GM12878 (cell line): ENCODE data around the gene C20orf144. TPM values are rescaled to one million over a fixed set of nuclear protein-coding genes. Genes with fewer than 3 reads are reported as not detected.

Experiments used
- ATAC-seq: fragments of 200-7000 bp; cut with Tn5 transposase; 3 replicates; pipeline ENCODE4 v1.9.1; 2020; ENCODE audit warnings: mild to moderate bottlenecking, moderate library complexity
- BruUV-seq: library from RNA; stranded (reverse); fragments of 400-500 nt; replicated peaks from 2 replicates; lab custom pipeline; 2021; lab: Mats Ljungman, UMichigan
- CTCF ChIA-PET: fragments of 300-600 bp; sonication (Branson Sonifier 250); formaldehyde crosslinking; extraction: SDS; loops from one replicate; lab custom pipeline; 2021; ENCODE audit warnings: inconsistent platforms; lab: Yijun Ruan, JAX
- POLR2A ChIA-PET: fragments of 350-600 bp; formaldehyde crosslinking; extraction: SDS; loops from one replicate; lab custom pipeline; 2021; ENCODE audit warnings: inconsistent platforms; lab: Charles Lee
- RAD21 ChIA-PET: fragments of 300-600 bp; sonication (Branson Sonifier 250); formaldehyde crosslinking; loops from one replicate; lab custom pipeline; 2023; ENCODE audit warnings: antibody characterized with exemption; ENCODE audit not compliant: unreplicated experiment; lab: Charles Lee
- SMC1A ChIA-PET: fragments of 300-600 bp; sonication (Branson Sonifier 250); formaldehyde crosslinking; loops from one replicate; lab custom pipeline; 2023; ENCODE audit not compliant: unreplicated experiment, uncharacterized antibody; lab: Charles Lee
- DNase-seq: peaks from one replicate; pipeline ENCODE4 v3.0.0-alpha.2; 2011; ENCODE audit warnings: low read depth, low spot score
- FAIRE-seq: peaks from 3 replicates; lab custom pipeline; 2011; peaks lifted over from hg19 to GRCh38; lab: Jason Lieb, UNC
- H2AFZ ChIP-seq: 2 replicates; pipeline ENCODE4 v1.6.0; 2011; ENCODE audit warnings: low read depth, low read length, control low read depth; ENCODE audit not compliant: control insufficient read depth
- H3K27ac ChIP-seq: 2 replicates; pipeline ENCODE4 v1.5.1; 2011; ENCODE audit warnings: control low read depth; ENCODE audit not compliant: control insufficient read depth, insufficient read depth
- H3K27me3 ChIP-seq, 2 experiments: replicated peaks in 1 of 2; 2 replicates each; pipeline versions ENCODE4 v1.6.0 to v1.6.1; 2011; ENCODE audit warnings: low read length in 1 of 2; ENCODE audit not compliant: control insufficient read depth in 2 of 2, insufficient read depth in 2 of 2
- H3K36me3 ChIP-seq, 2 experiments: 2 replicates each; pipeline ENCODE4 v1.5.1; 2011; ENCODE audit warnings: low read length in 1 of 2; ENCODE audit not compliant: control insufficient read depth in 2 of 2, insufficient read depth in 2 of 2
- H3K4me1 ChIP-seq: 2 replicates; pipeline ENCODE4 v1.6.1; 2011; ENCODE audit warnings: mild to moderate bottlenecking, low read length, moderate library complexity, mixed read lengths; ENCODE audit not compliant: control insufficient read depth, insufficient read depth
- H3K4me2 ChIP-seq: 2 replicates; pipeline ENCODE4 v1.6.0; 2011; ENCODE audit warnings: control low read depth; ENCODE audit not compliant: control insufficient read depth, insufficient read depth
- H3K4me3 ChIP-seq: fragments of 200-600 bp; sonication (generic); 2 replicates; pipeline ENCODE4 v1.5.1; 2016
- H3K79me2 ChIP-seq: 2 replicates; pipeline ENCODE4 v1.6.0; 2011; ENCODE audit warnings: low read length; ENCODE audit not compliant: control insufficient read depth, insufficient read depth
- H3K9ac ChIP-seq: 2 replicates; pipeline ENCODE4 v1.8.0; 2011; ENCODE audit warnings: low read length, control low read depth, mixed read lengths; ENCODE audit not compliant: control insufficient read depth, insufficient read depth
- H3K9me3 ChIP-seq: replicated peaks from 3 replicates; pipeline ENCODE4 v1.5.1; 2011; ENCODE audit warnings: mild to moderate bottlenecking, low read length; ENCODE audit not compliant: control insufficient read depth, insufficient read depth
- H4K20me1 ChIP-seq: 2 replicates; pipeline ENCODE4 v1.6.0; 2011; ENCODE audit not compliant: control insufficient read depth, insufficient read depth
- BHLHE40 ChIP-seq, 2 experiments: fragments of 450-650 bp in 1 of 2; IDR thresholded peaks; 2 replicates each; pipeline ENCODE4 v1.6.1; 2011 to 2017; ENCODE audit warnings: low read depth in 2 of 2, borderline replicate concordance in 1 of 2, improper control_type of control experiment in 1 of 2, low read length in 1 of 2, mild to moderate bottlenecking in 1 of 2
- JUNB ChIP-seq: IDR thresholded peaks from 2 replicates; pipeline ENCODE4 v1.6.1; 2016; ENCODE audit warnings: antibody characterized with exemption, mild to moderate bottlenecking
- MAX ChIP-seq: IDR thresholded peaks from 2 replicates; pipeline ENCODE4 v1.6.1; 2012; ENCODE audit warnings: low read depth, low read length, improper control_type of control experiment
- POU2F2 ChIP-seq: IDR thresholded peaks from 3 replicates; pipeline ENCODE4 v1.6.1; 2011; ENCODE audit warnings: low read depth, mild to moderate bottlenecking, low read length, borderline replicate concordance
- RUNX3 ChIP-seq: IDR thresholded peaks from 2 replicates; pipeline ENCODE4 v1.6.1; 2012; ENCODE audit warnings: low read length, inconsistent platforms
- ZNF592 ChIP-seq: fragments of 450-650 bp; IDR thresholded peaks from 2 replicates; pipeline ENCODE4 v1.6.1; 2017; ENCODE audit warnings: mild to moderate bottlenecking, moderate library complexity
- WGBS: methylation state at CpG from one replicate; pipeline ENCODE4 v1.1.6; 2016; ENCODE audit warnings: low lambda C conversion rate; ENCODE audit not compliant: insufficient replicate concordance, insufficient coverage; ENCODE audit errors: missing lambda C conversion rate; 5-methylcytosine and 5-hydroxymethylcytosine counted together
- in situ Hi-C: fragments of 300-500 bp; cut with MboI; formaldehyde crosslinking; loops from 9 replicates; pipeline ENCODE4 v1.14.3; 2018; ENCODE audit warnings: mixed read lengths
- intact Hi-C: fragments of 100-400 bp; cut with micrococcal nuclease; formaldehyde crosslinking; loops from one replicate; pipeline ENCODE4 v1.14.2; 2022; ENCODE audit not compliant: unreplicated experiment
- polyA plus RNA-seq, 11 experiments: library from polyadenylated mRNA; depleted of rRNA in 4 of 11; unstranded in 6 of 11; stranded (reverse) in 5 of 11; fragments of >200 nt; fragmentation: Nextera tagmentation in 4 of 11; fragmentation: Illumina TruSeq in 1 of 11; extraction: Ambion mirVana in 4 of 11; extraction: Trizol in 1 of 11; gene quantifications; 1 replicate in 1 of 11; 2 replicates in 10 of 11; pipeline versions ENCODE4 v1.2.1 to v1.2.3, GENCODE V29; 2011 to 2016; ENCODE audit warnings: inconsistent platforms in 2 of 11, missing spikeins in 2 of 11, low read depth in 1 of 11
- total RNA-seq, 4 experiments: library from RNA; depleted of rRNA in 3 of 4; stranded (reverse); fragments of >200 nt in 3 of 4; fragmentation: Illumina TruSeq in 1 of 4; extraction: Trizol in 1 of 4; gene quantifications; 2 replicates each; pipeline versions ENCODE4 v1.2.1 to v1.2.3, GENCODE V29; 2013 to 2021

Gene C20orf144
- total and polyA plus RNA-seq, 10 of the 15 experiments (the other 5 are each of a cell fraction or from before 2014, with no cell fraction given): 0.04 to 0.62 (median 0.23) TPM; not detected in 2

- Histone ChIP-seq H3K9me3 (no peaks in the 10 kb centered on the region), H3K79me2 (peaks cover 23% of the 10 kb centered on the region), H3K4me1 (peaks cover 24% of the 10 kb centered on the region), H3K4me3 (no peak overlapping the region), H3K27me3 (no peaks in the 10 kb centered on the region), H3K4me2 (no peak overlapping the region), H2AFZ (no peak overlapping the region), H4K20me1 (no peaks in the 10 kb centered on the region), H3K36me3 (no peaks in the 10 kb centered on the region), H3K9ac (no peak overlapping the region), H3K27ac (no peak overlapping the region)
- no peak for FAIRE-seq
- ChIA-PET RAD21 (interaction anchor here (0.9 to 1.9 kb wide), 3 partner anchors 20 to 91 kb away, joined by 3 to 5 read pairs (median 4); partner anchors contain the start of gene PXMP4), POLR2A (no interaction called here), SMC1A (interaction anchor here (1.2 to 1.5 kb wide), 2 partner anchors 13 to 82 kb away, joined by 3 to 5 read pairs; no protein-coding TSS in a partner anchor), CTCF (no interaction called here)
- ATAC-seq: no peak
- intact Hi-C loops: loop anchor here (5.0 to 10.0 kb wide), 2 partner anchors 89 to 307 kb away; partner anchors contain the start of gene RALY
- BruUV-seq: no TSS peak
- WGBS: 91% methylated on average over 3 of the region's 3 CpGs
- no peak for TF ChIP-seq ZNF592
- peak; percentile 60 for TF ChIP-seq RUNX3
- no peak for TF ChIP-seq BHLHE40 (IDR thresholded peaks at IDR 0.05; ENCODE audit: borderline replicate concordance in 1 of 2, low read depth in 2 of 2, low read length in 1 of 2)
- TF ChIP-seq POU2F2: no peak
- TF ChIP-seq MAX: no peak
- 0 out of 2 replicates have a peak, but pooled peaks have one; percentile 13 for TF ChIP-seq JUNB
- no peak for DNase-seq
- in situ Hi-C loops: no loop called here
These were observed 26.1 kb downstream of the C20orf144 start for GRCh38 chr20:33687993-33688937.
